SK-N-SH (cell line): ENCODE measurements around the gene CIAO1. TPM values are rescaled to one million over a fixed set of nuclear protein-coding genes. Genes with fewer than 3 reads are reported as not detected.

Source experiments
- CTCF ChIA-PET: fragments of 300-600, 350-600 bp; formaldehyde crosslinking; extraction: SDS; loops from one replicate; lab custom pipeline; 2021; lab: Yijun Ruan, JAX
- POLR2A ChIA-PET: fragments of 350-600 bp; sonication (Branson Sonifier 250); formaldehyde crosslinking; extraction: SDS; loops from one replicate; lab custom pipeline; 2020; ENCODE audit warnings: antibody characterized with exemption, inconsistent platforms; lab: Yijun Ruan, JAX
- DNase-seq: peaks from one replicate; pipeline ENCODE4 v3.0.0; 2012
- H2AFZ ChIP-seq: fragments of 200-600 bp; sonication (generic); 2 replicates; pipeline ENCODE4 v1.8.1; 2016; ENCODE audit warnings: antibody characterized with exemption, mild to moderate bottlenecking, low read depth
- H3F3A ChIP-seq: fragments of 200-600 bp; sonication (generic); replicated peaks from 2 replicates; pipeline ENCODE3; 2016; ENCODE audit warnings: antibody characterized with exemption, mild to moderate bottlenecking; ENCODE audit not compliant: insufficient read depth
- H3K27ac ChIP-seq, 2 experiments: fragments of 200-500 bp in 1 of 2; fragments of 200-600 bp in 1 of 2; sonication (Bioruptor generic) in 1 of 2; sonication (generic), shearing (Covaris generic) in 1 of 2; 2 replicates each; pipeline versions ENCODE4 v1.5.1 to v1.6.1; 2014 to 2016; ENCODE audit warnings: low read depth in 2 of 2, inconsistent platforms in 1 of 2, low read length in 1 of 2, mild to moderate bottlenecking in 1 of 2, mixed read lengths in 1 of 2
- H3K27me3 ChIP-seq: fragments of 200-600 bp; sonication (generic), shearing (Covaris generic); 2 replicates; pipeline ENCODE4 v1.6.1; 2016; ENCODE audit warnings: mixed run types; ENCODE audit not compliant: insufficient read depth
- H3K36me3 ChIP-seq, 2 experiments: fragments of 200-500 bp in 1 of 2; fragments of 200-600 bp in 1 of 2; sonication (Bioruptor generic) in 1 of 2; sonication (generic) in 1 of 2; replicated peaks in 1 of 2; 2 replicates each; pipeline versions ENCODE3 to v1.5.1; 2014 to 2016; ENCODE audit warnings: low read length in 1 of 2, mild to moderate bottlenecking in 1 of 2; ENCODE audit not compliant: insufficient read depth in 2 of 2, control insufficient read depth in 1 of 2
- H3K4me1 ChIP-seq, 2 experiments: fragments of 200-500 bp in 1 of 2; fragments of 200-600 bp in 1 of 2; sonication (Bioruptor generic) in 1 of 2; sonication (generic), shearing (Covaris generic) in 1 of 2; 2 replicates each; pipeline versions ENCODE4 v1.5.1 to v1.6.1; 2014 to 2016; ENCODE audit warnings: low read depth in 1 of 2, low read length in 1 of 2, mixed run types in 1 of 2; ENCODE audit not compliant: insufficient read depth in 2 of 2, control insufficient read depth in 1 of 2
- H3K4me2 ChIP-seq: fragments of 200-600 bp; sonication (generic), shearing (Covaris generic); 2 replicates; pipeline ENCODE4 v1.6.1; 2017; ENCODE audit warnings: mixed run types
- H3K4me3 ChIP-seq, 2 experiments: fragments of 200-500 bp in 1 of 2; fragments of 200-600 bp in 1 of 2; sonication (Bioruptor generic) in 1 of 2; sonication (generic), shearing (Covaris generic) in 1 of 2; 2 replicates each; pipeline versions ENCODE4 v1.5.1 to v1.8.1; 2014 to 2016; ENCODE audit warnings: low read depth in 2 of 2, inconsistent platforms in 1 of 2, low read length in 1 of 2, mild to moderate bottlenecking in 1 of 2, mixed read lengths in 1 of 2, moderate library complexity in 1 of 2
- H3K79me2 ChIP-seq: fragments of 200-600 bp; sonication (generic); 2 replicates; pipeline ENCODE4 v1.8.1; 2017; ENCODE audit warnings: mild to moderate bottlenecking; ENCODE audit not compliant: insufficient read depth
- H3K9ac ChIP-seq: fragments of 200-600 bp; sonication (generic); 2 replicates; pipeline ENCODE4 v1.6.1; 2017; ENCODE audit warnings: mixed run types
- H3K9me2 ChIP-seq: fragments of 200-600 bp; sonication (generic); 2 replicates; pipeline ENCODE4 v1.6.1; 2017; ENCODE audit warnings: mixed run types
- H3K9me3 ChIP-seq: fragments of 200-600 bp; sonication (generic); 2 replicates; pipeline ENCODE4 v1.6.1; 2017; ENCODE audit warnings: mixed run types, mild to moderate bottlenecking, moderate library complexity
- H4K20me1 ChIP-seq: fragments of 200-600 bp; sonication (generic); 2 replicates; pipeline ENCODE4 v1.6.1; 2017; ENCODE audit warnings: mild to moderate bottlenecking, mixed run types; ENCODE audit not compliant: insufficient read depth
- CHD2 ChIP-seq: fragments of 150-350 bp; IDR thresholded peaks from 2 replicates; pipeline ENCODE4 v1.6.1; 2018; ENCODE audit warnings: low read length; ENCODE audit not compliant: partially characterized antibody
- EP300 ChIP-seq, 2 experiments: IDR thresholded peaks; 2 replicates each; pipeline versions ENCODE4 v1.4.0 to v1.6.1; 2012; ENCODE audit warnings: borderline replicate concordance in 1 of 2, low read depth in 1 of 2, low read length in 1 of 2
- EZH2phosphoT487 ChIP-seq: fragments of 200-600 bp; sonication (generic); IDR thresholded peaks from 2 replicates; pipeline ENCODE4 v1.6.1; 2017; ENCODE audit warnings: low read depth, mixed run types, mild to moderate bottlenecking, antibody characterized with exemption, moderate library complexity, borderline replicate concordance
- FOXM1 ChIP-seq: IDR thresholded peaks from 2 replicates; pipeline ENCODE4 v1.4.0; 2012; ENCODE audit warnings: low read depth, mild to moderate bottlenecking
- IRF3 ChIP-seq: fragments of 150-350 bp; IDR thresholded peaks from 2 replicates; pipeline ENCODE4 v1.6.1; 2016; ENCODE audit warnings: mild to moderate bottlenecking, low read depth, low read length
- JUND ChIP-seq: IDR thresholded peaks from 2 replicates; pipeline ENCODE4 v1.4.0; 2012
- MAX ChIP-seq: IDR thresholded peaks from 2 replicates; pipeline ENCODE4 v1.4.0; 2012; ENCODE audit warnings: low read depth
- NFIC ChIP-seq: IDR thresholded peaks from 2 replicates; pipeline ENCODE4 v1.4.0; 2012; ENCODE audit warnings: borderline replicate concordance
- NRF1 ChIP-seq: IDR thresholded peaks from 2 replicates; pipeline ENCODE4 v1.6.1; 2012; ENCODE audit warnings: low read depth, mild to moderate bottlenecking, low read length
- RAD21 ChIP-seq: IDR thresholded peaks from 2 replicates; pipeline ENCODE4 v1.6.1; 2012; ENCODE audit warnings: mild to moderate bottlenecking, low read length
- RFX5 ChIP-seq: IDR thresholded peaks from 2 replicates; pipeline ENCODE4 v1.6.1; 2012; ENCODE audit warnings: mild to moderate bottlenecking, improper control_type of control experiment, low read length
- RXRA ChIP-seq: IDR thresholded peaks from 2 replicates; pipeline ENCODE4 v1.4.0; 2012; ENCODE audit warnings: low read depth, mild to moderate bottlenecking, borderline replicate concordance
- SIN3A ChIP-seq: IDR thresholded peaks from 2 replicates; pipeline ENCODE4 v1.6.1; 2012; ENCODE audit warnings: low read depth, mild to moderate bottlenecking, low read length, moderate library complexity, borderline replicate concordance
- USF1 ChIP-seq: IDR thresholded peaks from 2 replicates; pipeline ENCODE4 v1.4.0; 2012; ENCODE audit warnings: low read depth, borderline replicate concordance
- USF2 ChIP-seq: fragments of 150-350 bp; IDR thresholded peaks from 2 replicates; pipeline ENCODE4 v1.6.1; 2017; ENCODE audit warnings: antibody characterized with exemption, low read length, low read depth, borderline replicate concordance
- ZBTB33 ChIP-seq: IDR thresholded peaks from 2 replicates; pipeline ENCODE4 v1.4.0; 2012; ENCODE audit warnings: low read depth, borderline replicate concordance
- WGBS: methylation state at CpG from one replicate; pipeline ENCODE4 v1.1.6; 2017; ENCODE audit warnings: low lambda C conversion rate; 5-methylcytosine and 5-hydroxymethylcytosine counted together
- polyA plus RNA-seq, 3 experiments: library from polyadenylated mRNA; depleted of rRNA; stranded (reverse); fragments of >200 nt; gene quantifications; 2 replicates each; pipeline ENCODE4 v1.2.3, GENCODE V29; 2012

Gene CIAO1
- polyA plus RNA-seq, 1 of the 3 experiments (the other 2 are of a cell fraction): 120 TPM

GRCh38 chr2:96254571-96254970 is 11.5 kb upstream of the CIAO1 start:
- TF ChIP-seq SIN3A (no peak), RFX5 (no peak), RXRA (no peak), USF1 (no peak), CHD2 (no peak), JUND (no peak), NRF1 (no peak), MAX (no peak), NFIC (no peak), EZH2phosphoT487 (no peak), EP300 (IDR thresholded peaks at IDR 0.05; ENCODE audit: borderline replicate concordance in 1 of 2, low read depth in 1 of 2, low read length in 1 of 2) (no peak), IRF3 (no peak), FOXM1 (no peak), ZBTB33 (no peak), USF2 (no peak), RAD21 (no peak)
- TF ChIP-seq, all 33 proteins: peak for 0
- no peak for DNase-seq
- H3K9me2 ChIP-seq: no peaks in the 10 kb centered on the region
- 93% methylated on average over 11 of the region's 11 CpGs for WGBS
- POLR2A ChIA-PET: no interaction called here
- H3K4me3 ChIP-seq: no peak overlapping the region
- H3K27me3 ChIP-seq: no peaks in the 10 kb centered on the region
- H3K79me2 ChIP-seq: peaks cover 65% of the 10 kb centered on the region
- H3K4me2 ChIP-seq: no peak overlapping the region
- peaks cover 19 to 33% of the 10 kb centered on the region in 2 experiments; a peak in 3 of 4 replicates for H3K4me1 ChIP-seq
- peaks cover 29 to 44% of the 10 kb centered on the region in 2 experiments for H3K36me3 ChIP-seq
- H3K9me3 ChIP-seq: no peaks in the 10 kb centered on the region
- H3F3A ChIP-seq: peaks cover 27% of the 10 kb centered on the region
- no peak overlapping the region for H2AFZ ChIP-seq
- H3K27ac ChIP-seq: no peak overlapping the region
- H4K20me1 ChIP-seq: peaks cover 19% of the 10 kb centered on the region
- no peak overlapping the region for H3K9ac ChIP-seq
- CTCF ChIA-PET: interaction anchor here (1.6 to 2.2 kb wide), 2 partner anchors 10 to 80 kb away, joined by 6 read pairs; no protein-coding TSS in a partner anchor
